WTC11 (cell line): ENCODE results near the gene VAV2. TPM values are rescaled to one million over a fixed set of nuclear protein-coding genes. Genes with fewer than 3 reads are reported as not detected.

Experiments
- ATAC-seq: fragments of 200-7000 bp; cut with Tn5 transposase; 2 replicates; pipeline ENCODE4 v1.10.0; 2021; ENCODE audit warnings: mild to moderate bottlenecking, moderate library complexity
- CTCF ChIA-PET: fragments of 300-600 bp; sonication (Branson Sonifier 250); formaldehyde crosslinking; loops from one replicate; lab custom pipeline; 2021; ENCODE audit warnings: antibody characterized with exemption; lab: Charles Lee
- POLR2A ChIA-PET: fragments of 350-600 bp; sonication (Branson Sonifier 250); formaldehyde crosslinking; loops from one replicate; lab custom pipeline; 2021; ENCODE audit warnings: antibody characterized with exemption; lab: Charles Lee
- DNase-seq: peaks from one replicate; pipeline ENCODE4 v3.0.0; 2021; ENCODE audit warnings: low spot score
- H3K27ac Mint-ChIP-seq: 2 replicates; pipeline ENCODE4 v1.8.0; 2021; ENCODE audit warnings: mixed read lengths
- H3K27me3 Mint-ChIP-seq: 2 replicates; pipeline ENCODE4 v1.8.0; 2021; ENCODE audit warnings: low read depth, mild to moderate bottlenecking, moderate library complexity, mixed read lengths
- H3K36me3 Mint-ChIP-seq: 2 replicates; pipeline ENCODE4 v1.8.0; 2021; ENCODE audit warnings: mixed read lengths
- H3K4me1 Mint-ChIP-seq: 2 replicates; pipeline ENCODE4 v1.8.0; 2022; ENCODE audit warnings: mixed read lengths
- H3K4me3 Mint-ChIP-seq: 2 replicates; pipeline ENCODE4 v1.8.0; 2021; ENCODE audit warnings: mild to moderate bottlenecking, moderate library complexity, mixed read lengths
- H3K9me3 Mint-ChIP-seq: 2 replicates; pipeline ENCODE4 v1.8.0; 2021; ENCODE audit warnings: mixed read lengths
- CBFB ChIP-seq: sonication (generic); formaldehyde crosslinking; IDR thresholded peaks from 2 replicates; pipeline ENCODE4 v1.8.1; 2022; ENCODE audit warnings: mild to moderate bottlenecking, low read depth, missing genetic modification reagents
- CREB1 ChIP-seq: sonication (generic); formaldehyde crosslinking; IDR thresholded peaks from 2 replicates; pipeline ENCODE4 v1.8.0; 2023; ENCODE audit warnings: mild to moderate bottlenecking, missing genetic modification reagents
- ESRRA ChIP-seq: sonication (generic); formaldehyde crosslinking; IDR thresholded peaks from 2 replicates; pipeline ENCODE4 v1.8.1; 2022; ENCODE audit warnings: mild to moderate bottlenecking, missing genetic modification reagents, borderline replicate concordance
- FOXK1 ChIP-seq: sonication (generic); formaldehyde crosslinking; IDR thresholded peaks from 2 replicates; pipeline ENCODE4 v1.8.0; 2022; ENCODE audit warnings: mild to moderate bottlenecking, moderate library complexity, missing genetic modification reagents
- GABPB1 ChIP-seq: sonication (generic); formaldehyde crosslinking; IDR thresholded peaks from 2 replicates; pipeline ENCODE4 v1.8.1; 2023; ENCODE audit warnings: mild to moderate bottlenecking, missing genetic modification reagents
- JAZF1 ChIP-seq: fragments of 250-450 bp; sonication (Bioruptor Pico); IDR thresholded peaks from 2 replicates; pipeline ENCODE4 v1.9.0; 2021; ENCODE audit warnings: moderate library complexity, mild to moderate bottlenecking, inconsistent platforms
- JUN ChIP-seq: sonication (generic); formaldehyde crosslinking; IDR thresholded peaks from 2 replicates; pipeline ENCODE4 v1.8.0; 2023; ENCODE audit warnings: mild to moderate bottlenecking, missing genetic modification reagents
- KAT7 ChIP-seq: sonication (generic); formaldehyde crosslinking; IDR thresholded peaks from 2 replicates; pipeline ENCODE4 v1.8.1; 2023; ENCODE audit warnings: missing genetic modification reagents, mild to moderate bottlenecking, borderline replicate concordance
- OVOL2 ChIP-seq: fragments of 250-450 bp; sonication (Bioruptor Pico); IDR thresholded peaks from 2 replicates; pipeline ENCODE4 v1.9.0; 2021; ENCODE audit warnings: mild to moderate bottlenecking, borderline replicate concordance
- SP1 ChIP-seq: sonication (generic); formaldehyde crosslinking; conservative IDR thresholded peaks from 2 replicates; pipeline ENCODE4 v1.8.1; 2022; ENCODE audit warnings: missing genetic modification reagents
- TEAD1 ChIP-seq: sonication (generic); formaldehyde crosslinking; IDR thresholded peaks from 2 replicates; pipeline ENCODE4 v1.8.0; 2022; ENCODE audit warnings: mild to moderate bottlenecking, missing genetic modification reagents
- ZNF121 ChIP-seq: sonication (generic); formaldehyde crosslinking; IDR thresholded peaks from 2 replicates; pipeline ENCODE4 v1.8.0; 2023; ENCODE audit warnings: missing genetic modification reagents
- ZNF423 ChIP-seq: fragments of 250-450 bp; sonication (Bioruptor Pico); IDR thresholded peaks from 2 replicates; pipeline ENCODE4 v2.1.2; 2022; ENCODE audit warnings: mild to moderate bottlenecking, moderate library complexity
- total RNA-seq: library from RNA; stranded (reverse); gene quantifications from 3 replicates; pipeline ENCODE4 v1.2.3, GENCODE V29; 2021
- TF ChIP-seq, protein P1 (sequence below): sonication (generic); formaldehyde crosslinking; IDR thresholded peaks from 2 replicates; pipeline ENCODE4 v1.8.1; 2022; ENCODE audit warnings: mild to moderate bottlenecking, moderate library complexity, missing genetic modification reagents
- TF ChIP-seq, protein P2 (sequence below): sonication (generic); formaldehyde crosslinking; IDR thresholded peaks from 2 replicates; pipeline ENCODE4 v1.8.1; 2022; ENCODE audit warnings: low read depth, mild to moderate bottlenecking, moderate library complexity, missing genetic modification reagents, borderline replicate concordance
- TF ChIP-seq, protein P3 (sequence below): sonication (generic); formaldehyde crosslinking; IDR thresholded peaks from 2 replicates; pipeline ENCODE4 v1.8.1; 2023; ENCODE audit warnings: mild to moderate bottlenecking, missing genetic modification reagents
- TF ChIP-seq, protein P4 (sequence below): fragments of 250-450 bp; sonication (Bioruptor Pico); conservative IDR thresholded peaks from 2 replicates; pipeline ENCODE4 v1.9.0; 2021; ENCODE audit warnings: mild to moderate bottlenecking
- TF ChIP-seq, protein P5 (sequence below): sonication (generic); formaldehyde crosslinking; IDR thresholded peaks from 2 replicates; pipeline ENCODE4 v1.8.1; 2023; ENCODE audit warnings: mild to moderate bottlenecking, missing genetic modification reagents
- TF ChIP-seq, protein P6 (sequence below): sonication (generic); formaldehyde crosslinking; IDR thresholded peaks from 2 replicates; pipeline ENCODE4 v1.8.1; 2023; ENCODE audit warnings: mild to moderate bottlenecking, missing genetic modification reagents, moderate library complexity
- TF ChIP-seq, protein P7 (sequence below): fragments of 250-450 bp; sonication (Bioruptor Pico); IDR thresholded peaks from 2 replicates; pipeline ENCODE4 v2.1.2; 2022; ENCODE audit warnings: mild to moderate bottlenecking, moderate library complexity

Gene VAV2
- total RNA-seq, 1 experiment from 2014 or later = 39.7 TPM

DNA sequence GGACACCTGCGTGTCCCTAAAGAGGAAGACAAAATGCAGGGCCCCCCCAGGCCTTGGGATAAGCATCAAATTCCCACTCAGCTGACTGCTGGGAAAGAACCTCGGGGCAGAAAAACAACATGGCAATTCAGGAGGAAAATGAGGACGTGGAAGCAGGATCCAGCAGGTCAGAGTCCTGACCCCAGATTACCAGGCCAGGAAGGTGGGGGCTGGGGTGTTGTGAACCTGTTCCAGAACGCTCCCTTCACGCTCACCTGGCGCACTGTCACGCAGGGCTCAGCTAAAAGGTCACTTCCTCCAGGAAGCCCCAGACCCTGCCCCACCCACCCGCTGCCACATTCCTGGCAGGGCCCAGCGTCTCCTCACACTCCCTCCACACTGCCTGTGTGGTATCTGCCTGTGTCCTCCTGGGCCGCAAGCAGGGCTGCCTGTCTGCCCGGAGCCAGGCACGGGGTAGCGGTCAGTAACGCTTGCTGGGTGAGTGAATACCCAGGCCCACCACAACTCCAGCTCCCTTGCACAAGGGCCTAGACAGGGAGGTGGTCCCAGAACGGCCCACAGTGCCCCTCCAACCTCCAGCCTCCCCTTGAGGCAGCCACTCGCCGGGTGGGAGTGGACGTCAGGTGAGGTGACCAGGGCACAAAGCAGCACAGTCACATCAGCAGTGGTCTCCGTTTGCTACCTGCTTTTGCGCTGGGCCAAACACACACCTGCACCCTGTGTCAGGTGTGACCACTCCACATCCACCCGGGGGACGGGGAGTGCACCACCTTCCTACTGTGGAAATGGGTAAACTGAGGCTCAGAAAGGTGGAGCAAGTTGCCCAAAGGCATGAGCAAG lies 18.1 kb downstream of the VAV2 start:
- ATAC-seq (peak; percentile 38; the same call in 1 of the 2 replicates), DNase-seq (no peak)
- H3K4me3 Mint-ChIP-seq = no peak overlapping the region
- H3K36me3 Mint-ChIP-seq = no peaks in the 10 kb centered on the region
- no peaks in the 10 kb centered on the region for H3K27me3 Mint-ChIP-seq
- H3K27ac Mint-ChIP-seq = peak overlapping the region; percentile 77; the same call in 1 of the 2 replicates
- H3K9me3 Mint-ChIP-seq = no peaks in the 10 kb centered on the region
- TF ChIP-seq, protein P1, sequence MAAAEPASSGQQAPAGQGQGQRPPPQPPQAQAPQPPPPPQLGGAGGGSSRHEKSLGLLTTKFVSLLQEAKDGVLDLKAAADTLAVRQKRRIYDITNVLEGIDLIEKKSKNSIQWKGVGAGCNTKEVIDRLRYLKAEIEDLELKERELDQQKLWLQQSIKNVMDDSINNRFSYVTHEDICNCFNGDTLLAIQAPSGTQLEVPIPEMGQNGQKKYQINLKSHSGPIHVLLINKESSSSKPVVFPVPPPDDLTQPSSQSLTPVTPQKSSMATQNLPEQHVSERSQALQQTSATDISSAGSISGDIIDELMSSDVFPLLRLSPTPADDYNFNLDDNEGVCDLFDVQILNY (CRISPR knock-in tag) = no peak
- no peak for TF ChIP-seq ZNF121
- no peak for TF ChIP-seq FOXK1
- no peak for TF ChIP-seq CREB1 (CRISPR knock-in tag)
- no peak for TF ChIP-seq KAT7 (CRISPR knock-in tag)
- TF ChIP-seq, protein P2, sequence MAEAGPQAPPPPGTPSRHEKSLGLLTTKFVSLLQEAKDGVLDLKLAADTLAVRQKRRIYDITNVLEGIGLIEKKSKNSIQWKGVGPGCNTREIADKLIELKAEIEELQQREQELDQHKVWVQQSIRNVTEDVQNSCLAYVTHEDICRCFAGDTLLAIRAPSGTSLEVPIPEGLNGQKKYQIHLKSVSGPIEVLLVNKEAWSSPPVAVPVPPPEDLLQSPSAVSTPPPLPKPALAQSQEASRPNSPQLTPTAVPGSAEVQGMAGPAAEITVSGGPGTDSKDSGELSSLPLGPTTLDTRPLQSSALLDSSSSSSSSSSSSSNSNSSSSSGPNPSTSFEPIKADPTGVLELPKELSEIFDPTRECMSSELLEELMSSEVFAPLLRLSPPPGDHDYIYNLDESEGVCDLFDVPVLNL (CRISPR knock-in tag) = no peak
- TF ChIP-seq SP1 = no peak
- TF ChIP-seq JUN (CRISPR knock-in tag) = no peak
- TF ChIP-seq ZNF423 = no peak
- no peak for TF ChIP-seq GABPB1 (CRISPR knock-in tag)
- TF ChIP-seq JAZF1 = no peak
- TF ChIP-seq OVOL2 = no peak
- TF ChIP-seq, protein P3, sequence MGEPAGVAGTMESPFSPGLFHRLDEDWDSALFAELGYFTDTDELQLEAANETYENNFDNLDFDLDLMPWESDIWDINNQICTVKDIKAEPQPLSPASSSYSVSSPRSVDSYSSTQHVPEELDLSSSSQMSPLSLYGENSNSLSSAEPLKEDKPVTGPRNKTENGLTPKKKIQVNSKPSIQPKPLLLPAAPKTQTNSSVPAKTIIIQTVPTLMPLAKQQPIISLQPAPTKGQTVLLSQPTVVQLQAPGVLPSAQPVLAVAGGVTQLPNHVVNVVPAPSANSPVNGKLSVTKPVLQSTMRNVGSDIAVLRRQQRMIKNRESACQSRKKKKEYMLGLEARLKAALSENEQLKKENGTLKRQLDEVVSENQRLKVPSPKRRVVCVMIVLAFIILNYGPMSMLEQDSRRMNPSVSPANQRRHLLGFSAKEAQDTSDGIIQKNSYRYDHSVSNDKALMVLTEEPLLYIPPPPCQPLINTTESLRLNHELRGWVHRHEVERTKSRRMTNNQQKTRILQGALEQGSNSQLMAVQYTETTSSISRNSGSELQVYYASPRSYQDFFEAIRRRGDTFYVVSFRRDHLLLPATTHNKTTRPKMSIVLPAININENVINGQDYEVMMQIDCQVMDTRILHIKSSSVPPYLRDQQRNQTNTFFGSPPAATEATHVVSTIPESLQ (CRISPR knock-in tag) = no peak
- TF ChIP-seq, protein P4, sequence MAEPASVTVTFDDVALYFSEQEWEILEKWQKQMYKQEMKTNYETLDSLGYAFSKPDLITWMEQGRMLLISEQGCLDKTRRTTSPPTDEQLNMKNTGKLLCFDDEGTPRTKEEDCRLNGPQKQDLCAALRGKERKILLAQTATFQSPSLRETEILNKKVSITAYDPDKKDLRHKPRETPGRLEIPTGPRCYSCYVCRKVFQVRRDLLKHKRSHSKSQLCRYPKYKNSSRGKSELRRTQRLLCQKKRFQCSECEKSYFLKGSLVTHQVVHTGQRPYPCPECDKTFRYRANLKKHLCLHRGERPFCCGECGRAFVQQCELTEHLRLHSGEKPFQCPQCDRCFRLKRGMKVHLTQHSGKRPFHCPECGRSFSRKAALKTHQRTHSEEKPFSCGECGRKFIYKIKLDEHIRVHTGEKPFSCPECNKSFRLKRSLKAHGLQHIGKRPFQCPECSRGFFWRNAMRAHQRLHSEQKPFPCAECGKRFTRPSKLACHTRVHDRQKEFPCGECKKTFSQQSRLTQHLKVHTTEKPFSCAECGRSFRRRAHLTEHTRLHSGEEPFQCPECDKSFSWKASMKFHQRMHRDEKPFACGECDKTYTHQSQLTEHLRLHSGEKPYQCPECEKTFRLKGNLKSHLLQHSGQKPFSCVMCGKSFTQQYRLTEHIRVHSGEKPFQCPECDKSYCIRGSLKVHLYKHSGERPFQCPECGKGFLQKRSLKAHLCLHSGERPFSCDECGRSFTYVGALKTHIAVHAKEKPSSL (CRISPR knock-in tag) = no peak
- TF ChIP-seq, protein P5, sequence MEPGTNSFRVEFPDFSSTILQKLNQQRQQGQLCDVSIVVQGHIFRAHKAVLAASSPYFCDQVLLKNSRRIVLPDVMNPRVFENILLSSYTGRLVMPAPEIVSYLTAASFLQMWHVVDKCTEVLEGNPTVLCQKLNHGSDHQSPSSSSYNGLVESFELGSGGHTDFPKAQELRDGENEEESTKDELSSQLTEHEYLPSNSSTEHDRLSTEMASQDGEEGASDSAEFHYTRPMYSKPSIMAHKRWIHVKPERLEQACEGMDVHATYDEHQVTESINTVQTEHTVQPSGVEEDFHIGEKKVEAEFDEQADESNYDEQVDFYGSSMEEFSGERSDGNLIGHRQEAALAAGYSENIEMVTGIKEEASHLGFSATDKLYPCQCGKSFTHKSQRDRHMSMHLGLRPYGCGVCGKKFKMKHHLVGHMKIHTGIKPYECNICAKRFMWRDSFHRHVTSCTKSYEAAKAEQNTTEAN (CRISPR knock-in tag) = no peak
- ChIA-PET POLR2A (no interaction called here), CTCF (interaction anchor here (0.8 kb wide), 1 partner anchor 231 kb away, joined by 3 read pairs; no protein-coding TSS in a partner anchor)
- H3K4me1 Mint-ChIP-seq = peaks cover 39% of the 10 kb centered on the region

DNA sequence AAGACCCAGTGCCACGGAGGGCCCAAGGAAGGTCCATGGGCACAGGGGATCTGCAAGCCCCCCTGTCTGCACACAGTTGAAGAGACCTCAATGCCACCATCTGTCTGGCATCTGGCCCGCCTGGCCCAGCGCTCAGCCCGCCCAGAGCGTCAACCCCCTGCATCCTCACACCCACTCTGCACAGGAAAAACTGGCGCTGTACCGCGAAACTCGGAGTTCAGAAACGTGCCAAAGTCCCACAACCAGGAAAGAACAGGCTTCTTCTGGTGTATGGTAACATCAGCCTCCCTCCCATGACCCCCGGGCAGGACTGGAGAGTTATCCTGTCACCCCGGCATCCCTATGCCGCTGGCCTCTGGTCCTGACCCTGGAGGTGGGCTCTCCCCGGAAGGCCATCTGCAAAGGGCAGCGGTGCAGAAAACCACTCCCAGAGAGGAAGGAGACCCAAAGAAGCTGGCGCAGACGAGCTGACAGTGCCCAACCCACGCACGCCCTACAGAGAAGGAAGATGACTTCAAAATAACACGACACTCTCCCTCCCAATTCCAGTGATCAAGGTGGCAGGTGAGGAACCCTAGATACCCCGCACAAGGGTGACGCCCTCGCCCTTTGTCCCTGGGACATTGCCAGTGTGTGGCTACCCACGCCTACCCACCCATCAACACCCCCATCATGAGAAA lies 18.9 kb downstream of the VAV2 start:
- Mint-ChIP-seq H3K4me1 (peaks cover 39% of the 10 kb centered on the region), H3K27me3 (no peaks in the 10 kb centered on the region), H3K4me3 (no peak overlapping the region), H3K36me3 (no peaks in the 10 kb centered on the region), H3K9me3 (no peaks in the 10 kb centered on the region), H3K27ac (peak overlapping the region; percentile 77)
- POLR2A ChIA-PET = no interaction called here
- DNase-seq = no peak
- CTCF ChIA-PET = no interaction called here
- no peak for ATAC-seq
- TF ChIP-seq, protein P6, sequence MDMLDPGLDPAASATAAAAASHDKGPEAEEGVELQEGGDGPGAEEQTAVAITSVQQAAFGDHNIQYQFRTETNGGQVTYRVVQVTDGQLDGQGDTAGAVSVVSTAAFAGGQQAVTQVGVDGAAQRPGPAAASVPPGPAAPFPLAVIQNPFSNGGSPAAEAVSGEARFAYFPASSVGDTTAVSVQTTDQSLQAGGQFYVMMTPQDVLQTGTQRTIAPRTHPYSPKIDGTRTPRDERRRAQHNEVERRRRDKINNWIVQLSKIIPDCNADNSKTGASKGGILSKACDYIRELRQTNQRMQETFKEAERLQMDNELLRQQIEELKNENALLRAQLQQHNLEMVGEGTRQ (CRISPR knock-in tag) = no peak
- TF ChIP-seq, protein P7, sequence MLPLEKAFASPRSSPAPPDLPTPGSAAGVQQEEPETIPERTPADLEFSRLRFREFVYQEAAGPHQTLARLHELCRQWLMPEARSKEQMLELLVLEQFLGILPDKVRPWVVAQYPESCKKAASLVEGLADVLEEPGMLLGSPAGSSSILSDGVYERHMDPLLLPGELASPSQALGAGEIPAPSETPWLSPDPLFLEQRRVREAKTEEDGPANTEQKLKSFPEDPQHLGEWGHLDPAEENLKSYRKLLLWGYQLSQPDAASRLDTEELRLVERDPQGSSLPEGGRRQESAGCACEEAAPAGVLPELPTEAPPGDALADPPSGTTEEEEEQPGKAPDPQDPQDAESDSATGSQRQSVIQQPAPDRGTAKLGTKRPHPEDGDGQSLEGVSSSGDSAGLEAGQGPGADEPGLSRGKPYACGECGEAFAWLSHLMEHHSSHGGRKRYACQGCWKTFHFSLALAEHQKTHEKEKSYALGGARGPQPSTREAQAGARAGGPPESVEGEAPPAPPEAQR (CRISPR knock-in tag) = no peak
- TF ChIP-seq CBFB (CRISPR knock-in tag) = no peak
- no peak for TF ChIP-seq ESRRA (CRISPR knock-in tag)
- no peak for TF ChIP-seq TEAD1 (CRISPR knock-in tag)
- TF ChIP-seq, protein P5 (CRISPR knock-in tag) = no peak
